Measurements from ENCODE around the gene KCTD15. TPM values are rescaled to one million over a fixed set of nuclear protein-coding genes. Genes with fewer than 3 reads are reported as not detected.

KCTD15 gene
- total and polyA plus RNA-seq, 12 donors, result 3.4 to 21.7 (median 11.2) TPM

DNA sequence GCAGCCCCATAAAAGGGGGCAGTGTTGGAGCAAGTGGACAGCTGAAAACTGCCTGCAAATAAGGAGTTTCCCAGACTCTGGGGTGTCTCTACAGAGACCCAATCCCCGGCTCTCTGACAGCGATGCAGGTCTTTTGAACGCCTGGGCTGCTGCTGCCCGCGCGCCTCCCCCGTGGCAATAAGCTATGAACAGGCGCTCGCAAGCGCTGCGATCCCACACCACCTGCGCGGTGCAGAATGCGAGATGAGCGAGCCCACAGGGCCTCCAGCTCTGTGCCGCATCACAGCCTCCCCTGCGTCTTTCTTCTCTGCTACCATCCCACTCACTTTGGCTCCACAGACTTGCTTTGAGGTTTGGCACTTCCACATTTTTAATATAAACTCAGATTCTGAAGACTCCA is 62.3 kb downstream of the KCTD15 start:
- DNase-seq, result peak in 1 of 7 donors; percentile 30
- Histone ChIP-seq H3K4me1 (replicated peaks in 1 of 2) (no peaks in the 10 kb centered on the region), H3K36me3 (replicated peaks in 1 of 2) (no peaks in the 10 kb centered on the region), H3K27ac (no peak overlapping the region), H3K27me3 (no peaks in the 10 kb centered on the region), H3K4me3 (no peak overlapping the region), H3K9me3 (replicated peaks in 1 of 3) (no peaks in the 10 kb centered on the region)
- no peak for TF ChIP-seq CTCF (IDR thresholded peaks at IDR 0.05)
- no peak for TF ChIP-seq POLR2A (IDR thresholded peaks at IDR 0.05)
- intact Hi-C loops (cut with DNase I), result no loop called here
- 81 to 86% (median 86%) methylated on average over 15 to 17 of the region's 17 CpGs for WGBS, 4 donors

GRCh38 chr19:33860312-33861090 is 63.8 kb downstream of the KCTD15 start:
- no peaks in the 10 kb centered on the region for H3K27me3 ChIP-seq
- H3K9me3 ChIP-seq (replicated peaks in 1 of 3), result no peaks in the 10 kb centered on the region
- H3K36me3 ChIP-seq (replicated peaks in 1 of 2), result no peaks in the 10 kb centered on the region
- intact Hi-C loops (cut with DNase I), result no loop called here
- no peak overlapping the region for H3K4me3 ChIP-seq
- H3K27ac ChIP-seq, result no peak overlapping the region
- H3K4me1 ChIP-seq (replicated peaks in 1 of 2), result no peaks in the 10 kb centered on the region
- TF ChIP-seq POLR2A (IDR thresholded peaks at IDR 0.05) (no peak), CTCF (IDR thresholded peaks at IDR 0.05) (no peak)
- 64 to 77% (median 75%) methylated on average over 9 to 10 of the region's 10 CpGs for WGBS, 4 donors
- peak in 1 of 7 donors; percentile 28 for DNase-seq

DNA sequence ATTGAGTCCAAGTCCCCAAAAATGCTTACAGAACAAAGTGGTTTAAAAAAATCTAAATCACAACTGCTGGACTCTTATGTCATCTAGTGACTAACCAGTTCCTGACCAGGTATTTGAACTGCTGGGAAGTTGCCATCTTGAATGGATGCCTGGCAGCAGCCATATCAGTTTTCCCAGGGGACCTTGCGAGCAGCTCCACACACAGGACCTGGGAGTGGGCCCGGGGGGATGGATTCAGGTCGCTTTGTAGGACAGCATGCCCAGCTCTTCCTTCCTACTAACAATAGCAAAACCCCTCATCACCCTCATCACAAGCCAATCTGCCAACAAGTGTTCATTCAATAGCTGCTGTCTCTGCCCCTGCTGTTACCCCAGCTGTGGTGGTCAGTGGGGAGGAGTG is 65.3 kb downstream of the KCTD15 start:
- Histone ChIP-seq H3K27me3 (no peaks in the 10 kb centered on the region), H3K36me3 (replicated peaks in 1 of 2) (no peaks in the 10 kb centered on the region), H3K4me1 (replicated peaks in 1 of 2) (no peaks in the 10 kb centered on the region), H3K27ac (no peak overlapping the region), H3K9me3 (replicated peaks in 1 of 3) (no peaks in the 10 kb centered on the region), H3K4me3 (no peak overlapping the region)
- DNase-seq, result peak in 1 of 7 donors; percentile 10
- intact Hi-C loops (cut with DNase I), result no loop called here
- 88 to 100% (median 92%) methylated on average over 1 to 3 of the region's 3 CpGs; no CpG with 5 or more reads in 1 of the 4 donors for WGBS, 4 donors
- no peak for TF ChIP-seq CTCF (IDR thresholded peaks at IDR 0.05)
- no peak for TF ChIP-seq POLR2A (IDR thresholded peaks at IDR 0.05)

DNA sequence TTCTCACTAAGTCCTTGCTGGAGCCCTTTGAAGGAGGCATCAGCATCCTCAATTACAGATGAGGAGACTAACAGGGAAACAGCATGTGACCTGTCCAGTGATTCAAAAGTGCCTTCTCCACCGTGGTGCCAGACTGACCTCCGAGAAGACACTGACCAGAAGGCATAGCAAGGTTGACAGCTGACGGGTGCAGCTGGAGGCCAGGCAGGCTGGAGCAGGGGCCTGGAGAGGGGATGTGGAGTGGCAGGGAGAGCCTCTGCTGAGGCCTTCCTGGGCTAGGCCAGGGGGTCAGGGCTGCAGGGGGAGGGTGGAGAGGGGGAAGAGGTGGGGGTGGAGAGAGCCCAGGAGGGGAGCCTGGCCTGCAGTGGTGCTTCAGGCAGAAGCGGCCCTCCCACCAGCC is 66.3 kb downstream of the KCTD15 start:
- H3K4me3 ChIP-seq, result no peak overlapping the region
- no peak overlapping the region for H3K27ac ChIP-seq
- TF ChIP-seq POLR2A (IDR thresholded peaks at IDR 0.05) (no peak), CTCF (IDR thresholded peaks at IDR 0.05) (no peak)
- no peaks in the 10 kb centered on the region for H3K27me3 ChIP-seq
- H3K36me3 ChIP-seq (replicated peaks in 1 of 2), result no peaks in the 10 kb centered on the region
- H3K4me1 ChIP-seq (replicated peaks in 1 of 2), result no peaks in the 10 kb centered on the region
- intact Hi-C loops (cut with DNase I), result no loop called here
- DNase-seq, result peak in 1 of 7 donors; percentile 55
- WGBS, 4 donors, result 49 to 72% (median 63%) methylated on average over 3 to 4 of the region's 4 CpGs
- H3K9me3 ChIP-seq (replicated peaks in 1 of 3), result no peaks in the 10 kb centered on the region
